GM18505 (cell line): ENCODE measurements around the gene AUP1.
A peak's percentile ranks its signal among the peaks of the same experiment; 100 is the strongest.

Experiments used
- ATAC-seq: cut with Tn5 transposase; IDR thresholded peaks from one replicate; pipeline ENCODE4 v1.9.1; 2021; ENCODE audit not compliant: unreplicated experiment
- POLR2A ChIP-seq: IDR thresholded peaks from 4 replicates; pipeline ENCODE4 v1.6.1; 2011; ENCODE audit warnings: borderline replicate concordance; ENCODE audit not compliant: insufficient read depth, insufficient read length; ENCODE audit errors: extremely low read depth

Gene AUP1

DNA sequence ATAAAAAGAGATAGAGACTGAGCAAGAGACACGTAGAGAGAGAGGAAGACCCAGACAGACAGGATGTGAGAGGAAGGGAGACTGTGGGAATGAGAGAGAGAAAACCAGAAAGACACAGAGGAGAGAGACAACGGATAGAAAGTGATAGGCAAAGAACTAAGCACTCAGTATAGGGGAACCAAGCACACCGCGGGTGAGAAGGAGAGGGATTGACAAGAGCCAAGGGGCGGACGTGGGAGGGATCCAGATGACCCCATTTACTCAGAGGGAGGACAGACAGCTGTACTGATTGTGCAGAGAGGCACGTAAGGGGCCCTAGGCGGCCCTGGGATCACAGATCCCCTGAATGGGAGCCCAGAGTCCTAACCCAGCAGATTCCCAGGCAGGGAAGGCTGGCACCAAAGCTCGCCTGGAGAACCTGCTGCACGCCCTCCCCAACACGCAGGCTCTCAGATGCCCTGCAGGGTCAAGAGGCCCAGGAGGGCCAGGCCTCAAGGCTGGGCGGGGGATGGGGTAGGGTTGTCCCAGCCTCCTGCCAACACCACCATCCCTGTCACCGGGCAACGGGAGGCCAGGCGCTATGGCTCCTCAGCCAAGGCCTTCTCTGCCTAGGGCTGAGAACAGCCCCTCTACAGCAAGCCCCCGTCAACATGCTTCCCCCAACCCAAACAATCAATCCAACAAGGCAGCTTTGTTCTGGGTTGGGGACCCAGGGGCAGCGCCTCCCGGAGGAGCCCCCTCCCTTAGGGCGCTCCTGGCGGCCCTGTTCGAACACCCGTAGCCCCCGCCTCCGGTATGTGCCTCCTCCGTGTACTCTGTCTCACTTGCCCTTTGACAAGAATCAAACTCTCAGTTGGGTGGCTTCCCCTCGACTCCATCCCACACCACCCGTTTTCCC, 23.7 kb upstream of the AUP1 start:
- no peak for TF ChIP-seq POLR2A
- no peak for ATAC-seq

DNA sequence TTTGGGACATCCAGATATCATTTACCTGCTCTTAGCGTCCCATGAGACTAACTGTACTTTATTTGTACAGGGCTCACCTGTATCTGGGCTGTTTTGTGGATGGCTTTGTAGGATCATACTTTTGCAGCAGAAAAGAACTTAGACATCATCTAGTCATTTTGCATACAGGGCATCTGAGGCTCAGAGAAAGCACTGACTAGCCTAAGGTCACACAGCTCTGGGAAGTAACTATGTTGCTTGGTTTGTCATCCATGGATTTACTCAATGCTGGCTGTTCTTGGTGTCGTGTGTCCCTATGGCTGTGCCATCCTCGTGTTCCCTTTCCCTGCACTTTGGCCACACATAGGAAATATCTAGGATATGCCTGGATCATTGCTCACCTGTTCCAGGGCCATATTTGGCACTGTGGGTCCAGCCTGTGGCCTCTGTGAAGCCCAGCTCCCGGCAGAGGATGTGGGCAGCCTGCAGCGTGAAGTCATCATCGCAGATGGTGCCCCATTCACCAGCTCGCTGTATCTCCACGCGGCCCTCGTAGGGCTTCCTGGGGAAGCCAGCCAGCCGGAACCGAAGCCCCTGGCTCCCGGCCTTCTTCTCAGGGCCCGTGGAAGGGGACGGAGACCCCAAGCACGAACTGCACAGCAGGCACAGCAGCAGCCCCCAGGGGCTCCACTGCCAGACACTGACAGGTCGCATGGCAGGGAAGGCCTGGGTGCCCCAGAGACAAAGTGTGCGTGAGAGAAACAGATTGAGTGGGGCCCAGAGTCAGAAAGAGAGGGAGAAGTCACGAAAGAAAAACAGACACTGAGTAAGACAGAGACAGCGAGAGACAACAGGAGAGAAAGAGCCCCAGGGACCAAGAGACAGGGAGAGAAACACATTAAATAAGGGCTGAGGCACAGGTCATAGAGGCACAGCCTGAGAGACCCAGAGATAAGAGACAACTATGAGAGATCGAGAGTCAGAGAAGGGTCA, 22.7 kb upstream of the AUP1 start:
- no peak for TF ChIP-seq POLR2A
- no peak for ATAC-seq

GRCh38 chr2:74551530-74551929, 22.0 kb upstream of the AUP1 start:
- no peak for ATAC-seq
- no peak for TF ChIP-seq POLR2A

- no peak for ATAC-seq
- no peak for TF ChIP-seq POLR2A
These were observed 20.7 kb upstream of the AUP1 start for GRCh38 chr2:74550231-74550630.

GRCh38 chr2:74548900-74549826, 19.7 kb upstream of the AUP1 start:
- ATAC-seq = no peak
- peak; percentile 71 for TF ChIP-seq POLR2A

GRCh38 chr2:74548285-74548899, 18.9 kb upstream of the AUP1 start:
- ATAC-seq = no peak
- no peak for TF ChIP-seq POLR2A

DNA sequence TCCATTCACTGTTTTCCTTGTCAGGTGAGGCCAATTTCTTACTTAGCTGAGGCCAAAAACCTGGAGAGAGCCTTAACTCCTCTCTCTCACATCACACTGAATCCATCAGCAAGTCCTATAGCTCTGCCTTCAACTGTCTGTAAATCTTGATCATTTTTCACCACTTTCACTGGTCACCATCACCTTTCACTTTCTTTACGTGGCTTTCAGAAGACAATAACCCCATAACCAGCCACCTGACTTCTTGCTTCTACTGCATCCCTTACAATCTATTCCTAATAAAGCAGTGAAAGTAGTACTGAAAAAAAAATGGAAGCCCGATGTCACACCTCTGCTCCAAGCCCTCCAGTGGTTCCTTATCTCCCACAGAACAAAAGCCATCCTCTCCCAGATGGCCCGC, 16.5 kb upstream of the AUP1 start:
- TF ChIP-seq POLR2A = no peak

DNA sequence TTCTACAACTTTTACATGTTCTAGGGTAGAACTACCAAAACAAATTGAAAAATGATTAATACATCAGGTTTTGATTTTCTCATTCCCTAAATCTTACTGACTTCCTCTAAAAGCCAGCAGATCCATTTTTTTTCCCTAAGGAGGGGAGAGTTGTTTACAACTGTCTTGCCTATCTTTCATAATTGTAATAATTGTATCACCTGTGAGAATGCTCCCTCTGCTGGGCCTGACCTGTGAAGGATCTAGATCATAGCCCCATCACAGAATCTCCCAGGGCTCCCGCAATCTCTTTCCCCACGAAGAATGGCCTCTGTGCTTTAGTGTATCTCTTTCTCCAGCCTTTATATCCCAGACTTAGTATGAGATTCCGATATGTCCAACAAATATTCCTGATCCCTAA, 15.1 kb upstream of the AUP1 start:
- ATAC-seq = no peak
- TF ChIP-seq POLR2A = no peak

More for the DNA sequence above, 16.5 kb upstream of the AUP1 start:
- ATAC-seq = no peak

DNA sequence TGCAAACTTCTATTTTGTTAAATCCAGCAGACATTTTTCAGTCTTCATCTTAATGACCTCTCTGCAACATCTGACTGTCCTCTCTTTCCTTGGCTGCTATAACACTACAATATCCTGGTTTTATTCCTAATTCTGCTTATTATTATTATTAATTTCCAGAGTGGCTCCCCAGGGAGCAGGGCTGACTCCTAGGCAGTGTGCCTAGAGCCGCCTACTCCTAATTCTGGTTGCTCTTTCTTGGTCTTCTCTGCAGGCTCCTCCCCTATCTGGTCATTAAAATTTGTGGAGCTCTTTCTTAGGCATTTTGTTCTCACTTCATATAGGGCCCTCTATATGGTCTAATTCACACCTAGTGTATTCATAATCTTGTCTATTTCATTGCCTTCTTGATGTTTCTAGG, 13.5 kb upstream of the AUP1 start:
- ATAC-seq = no peak
- no peak for TF ChIP-seq POLR2A

DNA sequence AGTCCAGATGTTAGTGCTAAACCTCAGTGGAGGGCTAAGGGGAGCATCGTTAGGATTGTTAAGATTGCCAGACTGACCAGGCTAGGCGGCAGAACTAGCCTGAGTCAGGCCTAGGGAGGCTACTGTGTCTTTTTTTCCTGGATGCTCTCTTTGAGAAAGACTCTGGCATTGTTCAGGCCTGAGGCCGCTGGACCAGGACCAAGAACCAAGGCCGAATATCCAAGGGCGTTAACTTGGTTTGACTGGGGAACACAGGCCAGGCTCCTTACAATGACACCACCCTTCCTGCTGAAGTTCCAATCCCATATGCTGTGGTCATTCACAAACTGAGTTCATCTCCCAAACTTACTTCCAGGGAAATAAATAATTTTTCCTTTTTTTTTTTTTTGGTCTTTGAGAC, 10.8 kb upstream of the AUP1 start:
- no peak for ATAC-seq
- TF ChIP-seq POLR2A = no peak

GRCh38 chr2:74538881-74539339, 9.4 kb upstream of the AUP1 start:
- no peak for TF ChIP-seq POLR2A
- ATAC-seq = no peak

DNA sequence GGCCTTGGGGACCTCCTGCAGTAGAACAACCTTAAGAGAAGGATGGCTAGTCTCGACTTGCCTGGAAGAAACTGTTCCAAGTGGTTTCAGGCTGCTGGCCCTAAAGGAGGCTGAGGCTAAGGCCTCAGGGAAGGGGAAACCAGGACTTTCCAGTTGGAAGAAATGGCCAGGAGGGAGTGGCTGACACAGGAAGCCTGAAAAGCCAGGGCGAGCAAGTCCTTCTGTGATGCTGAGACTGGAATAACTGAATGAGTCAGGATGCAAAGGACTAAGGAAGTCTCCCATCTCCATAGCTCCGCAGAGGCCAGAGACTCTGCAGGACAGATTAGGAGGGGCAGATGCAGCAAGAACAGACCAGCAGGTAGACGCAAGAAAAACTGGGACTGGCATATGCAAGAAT, 7.6 kb upstream of the AUP1 start:
- no peak for ATAC-seq
- no peak for TF ChIP-seq POLR2A

- no peak for ATAC-seq
These were observed 6.9 kb upstream of the AUP1 start for GRCh38 chr2:74536166-74536950.

More at GRCh38 chr2:74536166-74536950, 6.9 kb upstream of the AUP1 start:
- TF ChIP-seq POLR2A = no peak
